ENCODE measurements around the gene CCDC89.

- TF ChIP-seq CTCF (IDR thresholded peaks at IDR 0.05) (no peak), ZFX (IDR thresholded peaks at IDR 0.05; ENCODE audit: borderline replicate concordance) (no peak)
Measured at GRCh38 chr11:85732965-85733364, 47.0 kb upstream of the CCDC89 start.
